Measurements from ENCODE around the gene CADM3.

CADM3 gene

DNA sequence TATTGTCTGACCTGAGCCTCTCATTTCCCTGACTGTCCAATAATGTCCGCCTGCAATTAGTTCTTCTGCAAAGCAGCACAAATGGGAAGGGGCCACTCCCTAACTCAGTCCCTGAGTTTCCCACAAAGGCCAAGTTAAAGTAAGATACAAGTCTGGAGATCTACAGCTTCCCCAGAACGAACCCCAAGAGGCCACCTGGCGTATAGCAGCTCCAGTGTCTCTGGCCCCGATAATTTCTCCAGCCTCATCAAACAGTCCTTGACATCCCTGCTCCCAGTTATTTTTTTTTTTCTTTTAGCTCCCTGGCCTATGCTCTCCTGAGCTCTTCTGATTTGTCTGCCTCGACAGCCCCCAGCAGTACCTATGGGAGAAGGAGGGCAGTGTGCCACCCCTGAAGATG is 25.1 kb downstream of the CADM3 start:
- Histone ChIP-seq H3K9me3 (ENCODE audit: insufficient read depth, low read length) (no peaks in the 10 kb centered on the region), H3K36me3 (ENCODE audit: low read length) (no peaks in the 10 kb centered on the region), H3K79me2 (ENCODE audit: insufficient read depth, low read length) (no peaks in the 10 kb centered on the region), H2AFZ (ENCODE audit: low read depth, low read length, severe bottlenecking) (no peak overlapping the region), H3K4me2 (ENCODE audit: low read depth, low read length, poor library complexity, severe bottlenecking) (no peak overlapping the region), H3K27ac (ENCODE audit: low read depth, low read length) (no peak overlapping the region), H3K9ac (ENCODE audit: low read length) (no peak overlapping the region), H3F3A (ENCODE audit: insufficient read depth) (no peaks in the 10 kb centered on the region), H3K4me3 (ENCODE audit: insufficient read depth, low read length, poor library complexity, severe bottlenecking) (no peak overlapping the region), H4K20me1 (ENCODE audit: low read depth, low read length) (no peaks in the 10 kb centered on the region), H3K9me2 (replicated peaks; ENCODE audit: insufficient read depth, low read length) (no peaks in the 10 kb centered on the region), H3K27me3 (ENCODE audit: low read length) (no peaks in the 10 kb centered on the region)
- no peak for TF ChIP-seq EZH2phosphoT487 (conservative IDR thresholded peaks at IDR 0.05; ENCODE audit: low read length)
- TF ChIP-seq, protein P1, sequence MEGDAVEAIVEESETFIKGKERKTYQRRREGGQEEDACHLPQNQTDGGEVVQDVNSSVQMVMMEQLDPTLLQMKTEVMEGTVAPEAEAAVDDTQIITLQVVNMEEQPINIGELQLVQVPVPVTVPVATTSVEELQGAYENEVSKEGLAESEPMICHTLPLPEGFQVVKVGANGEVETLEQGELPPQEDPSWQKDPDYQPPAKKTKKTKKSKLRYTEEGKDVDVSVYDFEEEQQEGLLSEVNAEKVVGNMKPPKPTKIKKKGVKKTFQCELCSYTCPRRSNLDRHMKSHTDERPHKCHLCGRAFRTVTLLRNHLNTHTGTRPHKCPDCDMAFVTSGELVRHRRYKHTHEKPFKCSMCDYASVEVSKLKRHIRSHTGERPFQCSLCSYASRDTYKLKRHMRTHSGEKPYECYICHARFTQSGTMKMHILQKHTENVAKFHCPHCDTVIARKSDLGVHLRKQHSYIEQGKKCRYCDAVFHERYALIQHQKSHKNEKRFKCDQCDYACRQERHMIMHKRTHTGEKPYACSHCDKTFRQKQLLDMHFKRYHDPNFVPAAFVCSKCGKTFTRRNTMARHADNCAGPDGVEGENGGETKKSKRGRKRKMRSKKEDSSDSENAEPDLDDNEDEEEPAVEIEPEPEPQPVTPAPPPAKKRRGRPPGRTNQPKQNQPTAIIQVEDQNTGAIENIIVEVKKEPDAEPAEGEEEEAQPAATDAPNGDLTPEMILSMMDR (IDR thresholded peaks at IDR 0.05; ENCODE audit: insufficient read depth, low read length, poor library complexity, severe bottlenecking): no peak

DNA sequence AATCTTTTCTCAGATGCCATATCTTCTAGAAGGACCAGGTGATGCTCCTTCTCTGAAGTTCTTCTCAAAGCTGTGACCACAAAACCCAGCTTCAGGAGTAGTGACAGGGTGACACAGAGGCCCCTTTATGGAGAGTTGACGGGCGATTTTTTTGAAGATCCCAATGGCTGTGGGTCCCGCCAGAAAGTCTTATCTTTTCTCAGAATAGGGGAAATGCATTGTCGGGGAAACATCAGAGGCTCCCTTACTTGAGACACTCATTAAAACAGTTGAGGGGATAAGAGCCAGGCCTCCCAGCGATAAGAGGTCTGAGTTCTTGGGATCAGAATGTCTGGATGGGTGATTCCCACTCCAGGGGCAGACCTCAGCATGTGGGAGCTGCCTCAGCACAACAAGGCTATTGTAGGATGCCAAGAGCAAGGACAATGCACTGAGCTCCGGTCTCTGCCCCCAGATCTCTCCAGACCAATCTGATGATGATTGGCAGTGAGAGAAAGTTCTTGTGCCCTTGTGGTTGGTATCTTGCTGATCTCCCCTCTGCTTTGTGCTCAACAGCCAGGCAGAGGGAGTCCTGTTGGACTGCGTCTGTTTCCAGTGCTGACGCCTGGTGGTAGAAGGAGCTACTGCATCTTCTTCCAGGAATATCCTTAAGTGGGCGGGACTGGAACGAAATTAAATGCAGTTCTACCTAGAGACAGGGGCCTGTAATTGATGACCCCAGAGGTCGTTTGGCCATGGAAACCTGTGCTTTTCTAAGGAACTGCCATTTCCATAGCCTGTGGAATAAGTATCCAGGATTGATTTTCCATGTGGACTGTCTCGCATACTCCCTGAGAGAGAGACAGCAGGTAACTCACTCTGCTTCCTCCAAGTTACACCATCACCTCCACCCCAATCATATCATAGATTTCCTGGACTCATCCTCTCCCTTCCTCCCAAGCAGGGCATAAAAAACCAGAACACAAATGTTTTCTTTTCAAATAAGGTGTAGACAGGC is 26.4 kb downstream of the CADM3 start:
- Histone ChIP-seq H3K27ac (ENCODE audit: low read depth, low read length) (no peak overlapping the region), H3F3A (ENCODE audit: insufficient read depth) (no peaks in the 10 kb centered on the region), H3K4me3 (ENCODE audit: insufficient read depth, low read length, poor library complexity, severe bottlenecking) (no peak overlapping the region), H3K79me2 (ENCODE audit: insufficient read depth, low read length) (no peaks in the 10 kb centered on the region), H3K36me3 (ENCODE audit: low read length) (no peaks in the 10 kb centered on the region), H2AFZ (ENCODE audit: low read depth, low read length, severe bottlenecking) (no peak overlapping the region), H3K9me3 (ENCODE audit: insufficient read depth, low read length) (no peaks in the 10 kb centered on the region), H3K27me3 (ENCODE audit: low read length) (no peaks in the 10 kb centered on the region), H3K4me2 (ENCODE audit: low read depth, low read length, poor library complexity, severe bottlenecking) (no peak overlapping the region), H4K20me1 (ENCODE audit: low read depth, low read length) (no peaks in the 10 kb centered on the region), H3K9me2 (replicated peaks; ENCODE audit: insufficient read depth, low read length) (no peaks in the 10 kb centered on the region), H3K9ac (ENCODE audit: low read length) (no peak overlapping the region)
- TF ChIP-seq, protein P1 (IDR thresholded peaks at IDR 0.05; ENCODE audit: insufficient read depth, low read length, poor library complexity, severe bottlenecking): peak; percentile 64
- no peak for TF ChIP-seq EZH2phosphoT487 (conservative IDR thresholded peaks at IDR 0.05; ENCODE audit: low read length)

DNA sequence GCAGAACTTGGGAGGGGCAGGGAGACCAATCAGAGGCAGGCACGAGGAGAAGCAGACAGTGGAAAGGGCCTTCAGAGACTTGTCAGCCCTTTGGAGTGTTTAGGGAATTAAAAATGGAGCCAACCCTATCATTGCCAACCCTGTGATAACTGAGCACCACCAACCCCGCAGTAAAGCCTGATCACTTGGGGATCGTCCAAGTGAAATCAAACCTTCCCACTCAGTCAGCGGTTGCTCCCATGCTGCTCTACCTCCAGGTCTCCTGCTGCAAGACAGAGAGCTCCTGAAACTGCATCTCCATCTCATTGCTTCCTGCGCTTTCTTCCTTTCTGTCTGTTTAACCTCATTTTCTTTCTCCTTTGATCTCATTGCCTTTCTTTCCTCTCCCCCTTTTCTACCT is 28.5 kb downstream of the CADM3 start:
- no peaks in the 10 kb centered on the region for H3K9me3 ChIP-seq (ENCODE audit: insufficient read depth, low read length)
- no peak overlapping the region for H2AFZ ChIP-seq (ENCODE audit: low read depth, low read length, severe bottlenecking)
- H3K79me2 ChIP-seq (ENCODE audit: insufficient read depth, low read length): no peaks in the 10 kb centered on the region
- H3K36me3 ChIP-seq (ENCODE audit: low read length): no peaks in the 10 kb centered on the region
- no peak overlapping the region for H3K4me2 ChIP-seq (ENCODE audit: low read depth, low read length, poor library complexity, severe bottlenecking)
- TF ChIP-seq EZH2phosphoT487 (conservative IDR thresholded peaks at IDR 0.05; ENCODE audit: low read length): no peak
- TF ChIP-seq, protein P1 (IDR thresholded peaks at IDR 0.05; ENCODE audit: insufficient read depth, low read length, poor library complexity, severe bottlenecking): no peak
- no peak overlapping the region for H3K27ac ChIP-seq (ENCODE audit: low read depth, low read length)
- no peak overlapping the region for H3K9ac ChIP-seq (ENCODE audit: low read length)
- H4K20me1 ChIP-seq (ENCODE audit: low read depth, low read length): no peaks in the 10 kb centered on the region
- no peaks in the 10 kb centered on the region for H3K27me3 ChIP-seq (ENCODE audit: low read length)
- no peak overlapping the region for H3K4me3 ChIP-seq (ENCODE audit: insufficient read depth, low read length, poor library complexity, severe bottlenecking)
- H3K9me2 ChIP-seq (replicated peaks; ENCODE audit: insufficient read depth, low read length): no peaks in the 10 kb centered on the region
- H3F3A ChIP-seq (ENCODE audit: insufficient read depth): no peaks in the 10 kb centered on the region
